ENCODE data around the gene GYPB. TPM values are rescaled to one million over a fixed set of nuclear protein-coding genes. Genes with fewer than 3 reads are reported as not detected.
"Not testable (repeated sequence)": the region's sequence is repeated elsewhere in the genome, so short reads cannot be mapped to it uniquely, and the experiment has no call there.

GYPB gene
- total and polyA plus RNA-seq, 2 of the 8 experiments (the other 6 are each of a cell fraction or from before 2014, with no cell fraction given), result not detected

DNA sequence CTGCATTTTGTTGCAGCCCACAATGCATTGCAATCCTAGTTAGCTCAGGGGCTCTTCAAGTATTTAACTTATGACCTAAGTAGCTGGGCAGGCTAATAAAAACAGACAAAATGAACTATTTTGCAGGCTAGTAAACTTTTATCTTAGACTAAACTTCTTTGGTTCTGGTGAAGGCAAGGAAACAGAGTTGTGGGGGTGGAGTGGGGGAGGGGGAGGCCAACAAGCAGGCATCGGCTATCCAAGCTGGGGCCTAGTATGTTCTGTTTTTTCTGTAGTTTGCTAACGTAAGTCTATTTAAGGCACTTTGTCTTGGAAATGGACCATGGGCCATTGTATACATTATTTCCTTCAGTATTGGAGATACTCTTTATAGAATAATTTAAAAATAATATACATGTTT is 31.5 kb upstream of the GYPB start:
- H2BK12ac ChIP-seq (ENCODE audit: low read depth, low read length); H3K4me3 ChIP-seq (ENCODE audit: extremely low read depth in 1 of 4, insufficient read depth in 2 of 4, low read depth in 3 of 4, low read length in 4 of 4); H3K36me3 ChIP-seq (ENCODE audit: control insufficient read depth in 2 of 4, insufficient read depth in 4 of 4, low read length in 3 of 4); H3K23me2 ChIP-seq (ENCODE audit: low read depth, low read length); CTCF ChIA-PET (ENCODE audit: partially characterized antibody); DNase-seq (ENCODE audit: low read depth in 1 of 2, low spot score in 2 of 2); FAIRE-seq; H3K79me2 ChIP-seq (ENCODE audit: control insufficient read depth in 1 of 2, insufficient read depth in 2 of 2, low read length in 2 of 2); H3K56ac ChIP-seq (replicated peaks; ENCODE audit: insufficient read length, low read depth, low read length); H4K5ac ChIP-seq (ENCODE audit: insufficient read length, low read depth, low read length); H2AK5ac ChIP-seq (ENCODE audit: low read depth, low read length); H3K4me2 ChIP-seq (ENCODE audit: insufficient read depth in 1 of 2, low read depth in 2 of 2, low read length in 2 of 2); H3K27ac ChIP-seq (ENCODE audit: low read depth, low read length); H2BK5ac ChIP-seq (ENCODE audit: low read depth, low read length); H2BK20ac ChIP-seq (ENCODE audit: low read length); H3K4me1 ChIP-seq (replicated peaks in 1 of 4; ENCODE audit: control insufficient read depth in 3 of 4, insufficient read depth in 4 of 4, low read length in 3 of 4); H3K27me3 ChIP-seq (replicated peaks in 1 of 4; ENCODE audit: control insufficient read depth in 3 of 4, extremely low read depth in 1 of 4, insufficient read depth in 3 of 4, low read length in 3 of 4); H4K91ac ChIP-seq (replicated peaks; ENCODE audit: insufficient read length, low read length); H4K20me1 ChIP-seq (replicated peaks in 1 of 2; ENCODE audit: control insufficient read depth in 1 of 2, insufficient read depth in 2 of 2, low read length in 2 of 2); H2BK120ac ChIP-seq (replicated peaks; ENCODE audit: low read depth, low read length); H3K79me1 ChIP-seq (ENCODE audit: low read depth, low read length); H3K4ac ChIP-seq (replicated peaks; ENCODE audit: insufficient read length, low read depth, low read length); H3K18ac ChIP-seq (ENCODE audit: extremely low read depth, low read length); H4K8ac ChIP-seq (ENCODE audit: extremely low read depth, insufficient read depth, low read length); H3K14ac ChIP-seq (ENCODE audit: insufficient read length); H3K23ac ChIP-seq (ENCODE audit: insufficient read length); H2BK15ac ChIP-seq (ENCODE audit: low read length); H3K9ac ChIP-seq (replicated peaks in 1 of 4; ENCODE audit: extremely low read depth in 1 of 4, low read depth in 3 of 4, low read length in 3 of 4); H3K9me3 ChIP-seq (ENCODE audit: insufficient read depth in 2 of 2, low read depth in 1 of 2, low read length in 1 of 2): not testable (repeated sequence)
- H2AFZ ChIP-seq (ENCODE audit: low read length), result 0 out of 2 replicates have a peak overlapping the region, but pooled peaks have one; percentile 44
- POLR2A ChIA-PET (ENCODE audit: partially characterized antibody), result interaction anchor here (0.7 kb wide), 1 partner anchor 1046 kb away, joined by 3 read pairs; no protein-coding TSS in a partner anchor
- 100% methylated on average over 2 of the region's 2 CpGs; no CpG with 5 or more reads in 1 of the 2 experiments for WGBS, 2 experiments (ENCODE audit: extremely low coverage in 1 of 2, insufficient coverage in 1 of 2, insufficient read length in 1 of 2, insufficient replicate concordance in 2 of 2, low coverage in 1 of 2, low lambda C conversion rate in 2 of 2, missing lambda C conversion rate in 1 of 2)

Data from H1 (cell line).